ENCODE data around the gene C1QTNF4.
"Not testable (repeated sequence)": the region's sequence is repeated elsewhere in the genome, so short reads cannot be mapped to it uniquely, and the experiment has no call there.

Gene C1QTNF4

GRCh38 chr11:47593934-47594855, at the start of gene C1QTNF4:
TSS of gene C1QTNF4 (minus strand) at chr11:47594411. CDS start at chr11:47590810, 3,601 bp downstream.
- in situ Hi-C loops (cut with HindIII; ENCODE audit: low sequenced_read_pairs) = no loop called here

GRCh38 chr11:47642099-47642855, 48.1 kb upstream of the C1QTNF4 start, which contains the start of gene MTCH2:
TSS of gene MTCH2 (minus strand) at chr11:47642559. CDS start at chr11:47642465, 94 bp downstream.
- in situ Hi-C loops (cut with HindIII; ENCODE audit: low sequenced_read_pairs) = no loop called here

GRCh38 chr11:47641600-47642098, 47.4 kb upstream of the C1QTNF4 start:
- in situ Hi-C loops (cut with HindIII; ENCODE audit: low sequenced_read_pairs) = no loop called here

- in situ Hi-C loops (cut with HindIII; ENCODE audit: low sequenced_read_pairs) = not testable (repeated sequence)
Observed at GRCh38 chr11:47640506-47640905, 46.3 kb upstream of the C1QTNF4 start.

GRCh38 chr11:47636331-47636730, 42.1 kb upstream of the C1QTNF4 start:
- in situ Hi-C loops (cut with HindIII; ENCODE audit: low sequenced_read_pairs) = not testable (repeated sequence)

- in situ Hi-C loops (cut with HindIII; ENCODE audit: low sequenced_read_pairs) = no loop called here
Observed at GRCh38 chr11:47631473-47631872, 37.3 kb upstream of the C1QTNF4 start.

GRCh38 chr11:47628026-47628425, 33.8 kb upstream of the C1QTNF4 start:
- in situ Hi-C loops (cut with HindIII; ENCODE audit: low sequenced_read_pairs) = no loop called here

GRCh38 chr11:47626234-47626633, 32.0 kb upstream of the C1QTNF4 start:
- in situ Hi-C loops (cut with HindIII; ENCODE audit: low sequenced_read_pairs) = no loop called here

GRCh38 chr11:47620836-47621378, 26.7 kb upstream of the C1QTNF4 start:
- in situ Hi-C loops (cut with HindIII; ENCODE audit: low sequenced_read_pairs) = no loop called here

GRCh38 chr11:47617417-47617809, 23.2 kb upstream of the C1QTNF4 start:
- in situ Hi-C loops (cut with HindIII; ENCODE audit: low sequenced_read_pairs) = no loop called here

GRCh38 chr11:47616726-47617416, 22.7 kb upstream of the C1QTNF4 start:
- in situ Hi-C loops (cut with HindIII; ENCODE audit: low sequenced_read_pairs) = no loop called here

GRCh38 chr11:47615249-47615648, 21.0 kb upstream of the C1QTNF4 start:
- in situ Hi-C loops (cut with HindIII; ENCODE audit: low sequenced_read_pairs) = no loop called here

- in situ Hi-C loops (cut with HindIII; ENCODE audit: low sequenced_read_pairs) = no loop called here
Observed at GRCh38 chr11:47611348-47611794, 17.2 kb upstream of the C1QTNF4 start.

- in situ Hi-C loops (cut with HindIII; ENCODE audit: low sequenced_read_pairs) = no loop called here
Observed at GRCh38 chr11:47609675-47610074, 15.5 kb upstream of the C1QTNF4 start.

GRCh38 chr11:47607380-47607779, 13.2 kb upstream of the C1QTNF4 start:
- in situ Hi-C loops (cut with HindIII; ENCODE audit: low sequenced_read_pairs) = no loop called here

GRCh38 chr11:47606731-47607130, 12.5 kb upstream of the C1QTNF4 start:
- in situ Hi-C loops (cut with HindIII; ENCODE audit: low sequenced_read_pairs) = no loop called here

- in situ Hi-C loops (cut with HindIII; ENCODE audit: low sequenced_read_pairs) = no loop called here
Observed at GRCh38 chr11:47605921-47606320, 11.7 kb upstream of the C1QTNF4 start.

GRCh38 chr11:47603295-47603694, 9.1 kb upstream of the C1QTNF4 start:
- in situ Hi-C loops (cut with HindIII; ENCODE audit: low sequenced_read_pairs) = no loop called here

GRCh38 chr11:47599902-47600301, 5.7 kb upstream of the C1QTNF4 start:
- in situ Hi-C loops (cut with HindIII; ENCODE audit: low sequenced_read_pairs) = no loop called here

- in situ Hi-C loops (cut with HindIII; ENCODE audit: low sequenced_read_pairs) = no loop called here
Observed at GRCh38 chr11:47595967-47596366, 1.8 kb upstream of the C1QTNF4 start.

GRCh38 chr11:47595029-47595428, 818 bp upstream of the C1QTNF4 start:
- in situ Hi-C loops (cut with HindIII; ENCODE audit: low sequenced_read_pairs) = no loop called here

Measured in DLD1 (cell line).